NK-92 (cell line): ENCODE data around the gene OR10AD1.

Experiments used
- DNase-seq: peaks from one replicate; lab custom pipeline; 2025; ENCODE audit not compliant: unreplicated experiment; lab: John Stamatoyannopoulos, UW

Gene OR10AD1

GRCh38 chr12:48192861-48193260 lies 10.2 kb downstream of the OR10AD1 start:
- DNase-seq: no peak

GRCh38 chr12:48191096-48191495 lies 12.0 kb downstream of the OR10AD1 start:
- DNase-seq: no peak

GRCh38 chr12:48189331-48190125 lies 13.6 kb downstream of the OR10AD1 start:
- no peak for DNase-seq

GRCh38 chr12:48187916-48188695 lies 15.0 kb downstream of the OR10AD1 start:
- no peak for DNase-seq

- no peak for DNase-seq
Measured at GRCh38 chr12:48185181-48185919, 17.7 kb downstream of the OR10AD1 start.

- DNase-seq: no peak
Measured at GRCh38 chr12:48184549-48184922, 18.6 kb downstream of the OR10AD1 start.

GRCh38 chr12:48183876-48184548 lies 19.1 kb downstream of the OR10AD1 start:
- no peak for DNase-seq

GRCh38 chr12:48183091-48183875 lies 19.8 kb downstream of the OR10AD1 start, which contains the start of gene CCDC184:
TSS of gene CCDC184 (plus strand) at chr12:48183644. CDS start at chr12:48184123, 479 bp downstream.
- no peak for DNase-seq

GRCh38 chr12:48182631-48183030 lies 20.5 kb downstream of the OR10AD1 start:
- DNase-seq: no peak

- no peak for DNase-seq
Measured at GRCh38 chr12:48180857-48181495, 22.1 kb downstream of the OR10AD1 start.

GRCh38 chr12:48180424-48180823 lies 22.7 kb downstream of the OR10AD1 start:
- DNase-seq: no peak

GRCh38 chr12:48179466-48179865 lies 23.6 kb downstream of the OR10AD1 start:
- DNase-seq: no peak

- DNase-seq: no peak
Measured at GRCh38 chr12:48177982-48178381, 25.1 kb downstream of the OR10AD1 start.

GRCh38 chr12:48176417-48176751 lies 26.7 kb downstream of the OR10AD1 start:
- no peak for DNase-seq

- DNase-seq: no peak
Measured at GRCh38 chr12:48175613-48176416, 27.3 kb downstream of the OR10AD1 start.

- no peak for DNase-seq
Measured at GRCh38 chr12:48169011-48169410, 34.1 kb downstream of the OR10AD1 start.

- no peak for DNase-seq
Measured at GRCh38 chr12:48165089-48165981, 37.8 kb downstream of the OR10AD1 start.

- DNase-seq: no peak
Measured at GRCh38 chr12:48164451-48164850, 38.6 kb downstream of the OR10AD1 start.
